Glomerular visceral epithelial cell (primary cell): ENCODE results near the gene MED13L.
A peak's percentile ranks its signal among the peaks of the same experiment; 100 is the strongest.
"Not testable (repeated sequence)": the region's sequence is repeated elsewhere in the genome, so short reads cannot be mapped to it uniquely, and the experiment has no call there.

ENCODE experiments used
- DNase-seq: peaks from one replicate; pipeline ENCODE4 v3.0.0-alpha.2; 2016; ENCODE audit errors: extremely low spot score

MED13L gene

GRCh38 chr12:116055895-116056607 is 221.4 kb downstream of the MED13L start:
- DNase-seq, result no peak

- no peak for DNase-seq
Observed at GRCh38 chr12:116054280-116054679, 223.2 kb downstream of the MED13L start.

GRCh38 chr12:116053479-116054200 is 223.9 kb downstream of the MED13L start:
- peak; percentile 29 for DNase-seq

- no peak for DNase-seq
Observed at GRCh38 chr12:116050275-116050674, 227.2 kb downstream of the MED13L start.

GRCh38 chr12:116048879-116049278 is 228.6 kb downstream of the MED13L start:
- no peak for DNase-seq

- DNase-seq, result no peak
Observed at GRCh38 chr12:116046039-116046438, 231.5 kb downstream of the MED13L start.

- no peak for DNase-seq
Observed at GRCh38 chr12:116045150-116045549, 232.3 kb downstream of the MED13L start.

- DNase-seq, result no peak
Observed at GRCh38 chr12:116043659-116044535, 233.6 kb downstream of the MED13L start.

GRCh38 chr12:116040402-116040801 is 237.1 kb downstream of the MED13L start:
- no peak for DNase-seq

- DNase-seq, result no peak
Observed at GRCh38 chr12:116039081-116039480, 238.4 kb downstream of the MED13L start.

- DNase-seq, result peak; percentile 47
Observed at GRCh38 chr12:116037941-116038837, 239.3 kb downstream of the MED13L start.

GRCh38 chr12:116033765-116034164 is 243.7 kb downstream of the MED13L start:
- no peak for DNase-seq

GRCh38 chr12:116031624-116032023 is 245.9 kb downstream of the MED13L start:
- not testable (repeated sequence) for DNase-seq

- DNase-seq, result no peak
Observed at GRCh38 chr12:116028619-116029018, 248.9 kb downstream of the MED13L start.

- no peak for DNase-seq
Observed at GRCh38 chr12:116027551-116027821, 250.0 kb downstream of the MED13L start.

GRCh38 chr12:116026768-116027550 is 250.5 kb downstream of the MED13L start:
- no peak for DNase-seq

- DNase-seq, result no peak
Observed at GRCh38 chr12:116026346-116026745, 251.1 kb downstream of the MED13L start.

- DNase-seq, result no peak
Observed at GRCh38 chr12:116024769-116025168, 252.7 kb downstream of the MED13L start.

GRCh38 chr12:116019415-116019814 is 258.1 kb downstream of the MED13L start:
- no peak for DNase-seq

GRCh38 chr12:116018282-116018681 is 259.2 kb downstream of the MED13L start:
- no peak for DNase-seq

- DNase-seq, result peak; percentile 38
Observed at GRCh38 chr12:116015525-116015924, 262.0 kb downstream of the MED13L start.
